TTC549 (cell line): ENCODE results near the gene PPP1R16B.
"Not testable (repeated sequence)": the region's sequence is repeated elsewhere in the genome, so short reads cannot be mapped to it uniquely, and the experiment has no call there.

Experiments
- FAIRE-seq: peaks from 2 replicates; lab custom pipeline; 2012; peaks lifted over from hg19 to GRCh38; lab: Jason Lieb, UNC

The PPP1R16B gene

DNA sequence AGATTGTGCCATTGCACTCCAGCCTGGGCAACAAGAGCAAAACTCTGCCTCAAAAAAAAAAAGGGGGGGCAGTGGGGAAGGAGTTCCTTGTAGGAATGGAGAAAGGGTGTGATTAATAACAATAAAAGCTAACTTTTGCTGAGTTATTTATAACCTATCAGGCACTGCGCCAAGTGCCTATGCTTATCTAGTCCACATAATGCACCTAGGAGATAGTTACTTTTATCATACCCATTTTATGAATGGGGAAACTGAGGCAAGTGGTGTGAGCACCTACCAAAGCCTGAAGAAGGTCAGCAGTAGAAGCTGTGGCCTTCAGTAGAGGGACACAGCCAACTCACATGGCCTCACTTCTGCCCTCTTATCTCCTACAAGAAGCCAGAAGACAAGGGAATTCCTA, 13.6 kb upstream of the PPP1R16B start:
- FAIRE-seq = no peak

DNA sequence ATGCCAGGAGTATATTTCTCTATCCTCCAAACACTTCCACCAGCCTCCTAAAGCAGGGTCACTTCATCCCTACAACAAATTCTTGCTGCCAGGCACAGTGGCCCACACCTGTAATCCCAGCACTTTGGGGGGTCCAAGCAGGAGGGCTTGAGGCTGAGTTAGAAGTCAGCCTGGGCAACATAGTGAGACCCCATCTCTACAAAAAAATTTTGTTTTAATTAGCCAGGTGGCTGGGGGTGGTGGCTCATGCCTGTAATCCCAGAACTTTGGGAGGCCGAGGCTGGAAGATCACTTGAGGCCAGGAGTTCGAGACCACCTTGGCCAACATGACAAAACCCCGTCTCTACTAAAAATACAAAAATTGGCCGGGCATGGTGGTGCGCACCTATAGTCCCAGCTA, 11.4 kb upstream of the PPP1R16B start:
- not testable (repeated sequence) for FAIRE-seq

DNA sequence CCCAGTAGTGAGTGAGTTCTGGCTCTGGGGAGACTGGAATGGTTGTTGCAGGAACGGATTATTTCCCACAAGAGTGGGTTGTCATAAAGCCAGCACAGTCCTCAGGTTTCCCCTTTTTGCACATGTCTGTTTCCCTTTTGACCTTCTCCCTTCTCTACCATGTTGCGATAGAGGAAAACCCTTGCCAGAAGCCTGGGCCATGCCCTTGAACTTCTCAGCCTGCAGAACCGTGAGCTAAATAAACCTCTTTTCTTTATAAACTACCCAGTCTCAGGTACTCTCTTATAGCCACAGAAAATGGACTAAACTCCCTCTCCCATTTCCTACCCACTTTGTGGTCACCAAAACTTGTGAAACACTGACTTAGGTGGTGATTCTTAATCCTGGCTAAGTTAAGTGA, 7.2 kb upstream of the PPP1R16B start:
- no peak for FAIRE-seq

DNA sequence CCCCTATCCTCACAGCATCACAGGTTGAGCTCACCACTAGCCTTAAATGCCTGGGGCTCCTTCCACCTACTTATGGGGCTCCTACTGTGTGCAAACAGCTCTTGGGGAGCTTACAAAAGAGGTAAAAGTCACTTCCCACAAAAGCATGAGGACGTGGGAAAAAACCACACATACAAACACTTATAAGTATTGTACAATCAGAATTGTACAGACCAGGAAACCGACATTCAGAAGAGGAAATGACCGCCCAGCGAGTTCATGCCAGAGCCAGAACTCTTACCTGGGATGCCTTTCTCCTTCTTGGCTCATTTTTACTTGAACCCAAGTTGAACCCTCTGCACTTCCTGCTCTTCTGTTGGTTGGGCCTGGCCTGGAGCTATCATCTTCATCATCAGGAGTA, 6.3 kb upstream of the PPP1R16B start:
- FAIRE-seq = no peak

DNA sequence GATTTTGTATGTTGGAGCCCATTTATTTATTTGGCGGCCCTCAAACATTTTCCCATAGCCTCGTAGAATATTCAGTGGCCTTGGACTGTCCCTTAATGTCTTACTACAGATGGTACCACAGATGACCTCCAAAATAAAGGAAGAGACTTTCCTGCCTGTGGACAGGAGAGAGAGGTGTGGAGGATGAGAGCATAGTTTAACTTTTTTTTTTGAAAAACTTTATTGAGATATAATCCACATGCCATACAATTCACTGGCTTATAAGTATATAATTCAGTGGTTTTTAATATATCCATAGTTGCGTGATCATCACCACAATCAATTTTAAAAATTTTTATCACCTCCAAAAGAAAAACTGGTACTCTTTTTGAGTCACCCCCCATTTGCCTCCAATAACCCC, 4.6 kb upstream of the PPP1R16B start:
- FAIRE-seq = no peak

DNA sequence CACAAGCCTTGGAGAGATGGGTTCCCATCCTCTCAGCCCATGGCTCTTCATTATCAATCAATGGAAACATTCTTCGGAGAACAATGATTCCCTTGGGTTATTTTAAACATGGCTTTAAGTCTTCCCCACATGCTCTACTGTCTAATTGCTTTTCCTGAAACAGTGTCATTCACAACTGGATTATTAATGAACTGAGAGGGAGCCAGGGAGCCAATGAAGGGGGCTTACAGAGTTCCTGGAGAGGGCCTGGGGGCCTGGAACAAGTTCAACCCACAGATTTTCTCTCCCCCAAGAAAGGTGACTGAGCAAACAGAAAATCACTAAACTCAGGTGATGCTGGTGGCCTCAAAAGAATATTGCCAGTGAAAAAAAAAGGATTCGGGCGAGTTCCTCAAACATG, 1.3 kb upstream of the PPP1R16B start:
- FAIRE-seq = no peak

DNA sequence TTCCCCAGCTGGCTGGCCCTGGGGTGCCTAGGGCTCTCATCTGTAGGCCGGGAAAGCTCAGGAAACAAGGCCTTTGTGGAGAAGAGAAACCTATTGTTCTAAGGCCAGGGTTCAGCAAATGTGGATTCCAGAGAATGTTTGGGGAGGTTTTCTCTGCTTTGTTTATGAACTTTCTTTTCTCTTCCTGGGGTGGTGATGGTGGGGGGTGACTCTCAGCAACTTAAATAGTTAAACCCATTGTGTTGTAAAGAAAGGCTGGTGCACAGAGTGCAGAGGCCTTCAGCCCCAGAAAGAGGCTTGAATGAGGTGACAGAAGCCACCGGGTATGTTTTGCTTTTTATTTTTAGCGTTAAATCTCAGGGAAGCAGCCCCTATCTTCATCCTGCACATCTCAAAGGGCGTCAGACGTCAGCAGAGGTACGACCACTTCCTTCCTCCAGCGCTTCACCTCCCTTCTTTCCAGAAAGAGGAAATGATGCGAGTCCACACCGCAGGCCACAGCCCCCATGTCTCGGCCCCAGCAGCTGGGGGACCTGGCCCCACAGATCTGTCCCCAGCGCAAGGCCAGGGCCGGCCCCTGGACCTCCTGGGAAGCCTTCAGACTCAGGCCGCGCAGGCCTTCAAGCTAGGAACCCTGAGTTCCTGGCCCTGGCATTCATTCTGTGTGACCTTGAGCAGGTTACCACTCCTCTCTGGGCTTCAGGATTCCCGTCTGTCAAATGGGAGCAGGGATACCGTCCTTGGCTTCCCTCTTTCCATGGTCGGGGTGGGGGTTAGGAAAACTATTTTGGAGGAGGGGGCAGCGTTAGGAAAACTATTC, 605 bp upstream of the PPP1R16B start:
- FAIRE-seq = no peak

DNA sequence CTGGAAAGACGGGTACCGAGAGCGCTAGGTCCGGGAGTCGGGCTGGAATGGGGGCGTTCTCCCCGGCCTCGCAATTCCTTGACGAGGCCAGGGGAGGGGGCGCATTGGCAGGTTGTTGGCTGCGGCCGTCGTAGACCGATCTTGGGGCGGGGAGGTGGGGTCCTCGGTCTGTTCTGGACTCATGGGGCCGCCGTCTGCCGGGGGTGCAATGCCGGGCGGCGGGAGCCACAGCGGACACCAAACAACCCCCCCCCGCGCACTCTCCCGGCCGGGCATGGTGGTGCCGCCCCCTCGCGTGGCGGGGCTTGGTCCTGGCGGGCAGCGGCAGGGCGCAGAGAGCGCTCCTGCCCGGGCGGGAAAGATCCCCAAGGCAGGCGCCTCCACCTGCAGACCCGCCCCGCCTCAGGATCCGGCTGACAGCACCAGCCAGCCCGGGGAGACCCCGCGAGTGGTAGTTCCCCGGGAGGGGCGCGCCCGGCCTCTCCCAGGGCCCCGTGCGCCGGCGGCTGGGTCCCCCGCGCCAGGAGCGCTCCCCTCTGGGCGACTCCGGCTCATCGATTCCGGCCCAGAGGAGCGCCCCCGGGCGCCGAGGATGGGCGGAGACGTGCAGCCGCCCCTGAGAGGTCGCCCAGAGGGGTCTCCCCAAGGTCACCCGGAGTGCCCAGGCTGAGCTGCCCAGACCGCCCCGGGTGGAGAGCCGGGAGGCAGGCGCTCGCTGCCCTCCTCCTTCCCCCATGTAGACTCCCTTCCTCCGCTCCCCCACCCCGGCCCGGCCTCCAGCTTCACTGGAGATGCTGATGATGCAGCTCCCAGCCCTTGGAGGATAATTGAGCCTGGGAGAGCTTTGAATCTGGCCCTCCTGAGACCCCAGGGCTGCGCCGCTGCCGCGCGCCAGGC, 709 bp downstream of the PPP1R16B start:
- FAIRE-seq = no peak

DNA sequence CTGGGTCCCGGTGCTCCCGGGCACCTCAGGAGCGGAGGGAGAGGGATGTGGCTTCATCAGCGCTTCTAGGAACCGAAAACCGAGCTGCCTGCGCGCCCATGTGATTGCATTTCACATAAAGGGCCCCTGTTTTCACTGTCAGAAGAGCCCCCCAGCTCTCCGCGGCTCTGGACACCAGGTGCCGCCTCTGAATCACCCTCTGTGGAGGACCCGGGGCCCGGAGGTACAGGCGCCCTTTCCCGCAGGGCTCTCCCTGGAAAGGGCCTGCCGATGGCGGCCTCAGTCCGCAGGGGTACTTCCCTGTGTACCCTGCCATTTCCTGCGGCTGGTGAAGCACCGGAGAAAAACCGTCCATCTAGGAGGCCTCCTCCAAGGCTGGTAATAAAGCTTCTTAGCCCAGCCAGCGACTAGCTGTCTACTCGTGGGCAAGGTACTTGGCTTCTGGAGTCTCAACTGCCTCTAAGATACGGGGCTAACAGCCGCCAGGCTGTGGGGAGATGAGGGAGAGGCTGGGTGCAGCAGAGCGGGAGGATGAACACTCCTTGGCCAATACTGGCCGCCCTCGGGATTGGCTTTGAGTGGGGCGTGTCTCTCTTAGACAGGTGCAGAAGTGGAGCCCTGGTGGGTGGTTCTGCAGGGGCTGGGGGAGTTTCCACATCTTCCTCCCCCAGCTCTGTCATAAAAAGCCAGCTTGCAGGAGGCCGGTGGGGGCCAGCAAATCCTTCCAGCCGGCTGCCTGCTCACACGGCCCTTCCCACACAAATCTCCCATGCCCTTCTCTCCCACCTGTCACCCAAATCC, 1.6 kb downstream of the PPP1R16B start:
- FAIRE-seq = no peak

DNA sequence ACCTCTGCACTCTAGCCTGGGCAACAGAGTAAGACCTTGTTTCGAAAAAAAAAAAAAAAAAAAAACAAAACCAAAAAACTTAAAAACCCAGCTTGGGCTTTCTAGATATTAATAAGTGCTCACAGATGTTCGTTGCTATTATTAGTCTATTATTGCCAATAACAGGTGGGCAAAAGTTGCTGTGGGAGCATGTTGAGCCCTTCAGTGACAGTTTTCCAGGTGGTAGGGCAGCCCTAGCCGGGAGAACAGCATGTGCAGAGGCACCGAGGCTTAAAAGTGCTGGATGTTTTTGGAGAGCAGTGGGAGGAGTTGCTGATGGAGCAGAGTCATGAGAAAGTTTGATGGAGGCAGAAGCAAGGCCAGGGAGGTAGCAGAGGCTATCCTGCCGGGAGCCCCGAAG, 4.4 kb downstream of the PPP1R16B start:
- no peak for FAIRE-seq

DNA sequence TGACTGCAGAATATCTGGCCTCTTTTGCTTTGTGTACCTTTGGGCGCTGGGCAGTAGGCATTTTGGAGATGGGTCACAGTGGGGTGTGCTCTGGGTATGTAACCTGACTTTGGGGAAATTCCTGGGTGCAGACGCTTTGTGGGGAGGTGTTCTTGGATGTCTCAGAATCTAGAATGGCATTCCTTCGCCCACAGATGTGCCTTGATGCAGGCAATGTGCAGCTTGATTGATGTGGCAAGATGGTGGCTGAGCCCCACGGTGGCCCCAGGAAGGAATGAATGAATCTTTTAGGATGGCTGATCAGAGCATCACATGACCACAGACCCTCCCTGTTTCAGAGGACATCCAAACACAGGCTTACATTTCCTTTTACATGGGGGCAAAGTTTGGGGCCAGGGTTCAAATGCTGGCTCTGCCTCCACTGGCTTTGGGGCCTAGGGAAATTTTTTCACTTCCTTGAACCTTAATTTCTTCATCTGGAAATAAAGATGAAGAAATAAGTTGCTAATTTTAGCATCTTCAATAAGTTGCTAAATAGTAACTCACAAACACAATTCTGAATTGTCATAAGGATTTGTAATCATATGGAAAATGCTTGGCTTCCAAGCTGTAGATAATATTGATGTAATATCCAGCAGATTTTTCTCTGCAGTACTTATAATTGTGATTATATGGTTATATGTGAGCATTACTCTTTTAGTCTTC, 5.6 kb downstream of the PPP1R16B start:
- FAIRE-seq = no peak

DNA sequence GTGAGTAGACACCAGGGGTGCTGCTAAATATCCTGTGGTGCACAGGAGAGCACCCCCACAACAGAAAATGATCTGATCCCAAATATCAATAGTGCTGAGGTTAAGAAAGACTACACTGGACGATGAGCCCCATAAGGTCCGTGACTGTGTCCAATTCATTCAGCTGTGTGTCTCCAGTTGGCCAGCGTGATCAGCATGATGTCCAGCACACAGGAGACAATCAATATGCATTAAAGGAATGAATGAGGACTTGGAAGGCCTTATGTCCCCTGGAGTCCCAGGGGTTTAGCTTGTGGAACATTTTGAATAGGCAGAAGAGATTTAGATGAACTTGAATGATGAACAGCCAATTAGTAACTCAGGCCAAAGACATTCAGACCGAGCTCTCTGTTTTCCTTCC, 6.3 kb downstream of the PPP1R16B start:
- FAIRE-seq = no peak

DNA sequence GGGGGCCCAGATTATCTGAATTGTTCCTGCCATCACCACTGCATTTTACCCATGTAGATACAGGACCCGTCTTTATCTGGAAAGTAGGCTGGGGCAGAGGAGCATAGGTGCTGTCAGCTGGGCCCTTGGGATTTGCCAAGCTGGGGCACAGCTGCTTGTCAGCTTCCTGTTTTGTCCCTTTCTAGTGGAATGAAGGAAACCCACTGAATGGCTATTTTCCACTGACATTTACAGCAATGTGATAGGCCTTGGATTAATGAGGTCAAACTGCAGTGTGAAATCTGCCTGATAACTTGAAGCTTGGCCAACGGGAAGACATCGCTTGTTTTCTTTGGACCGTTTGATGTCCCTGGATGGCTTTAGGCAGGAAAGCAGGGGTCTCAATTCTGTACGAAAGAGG, 6.7 kb downstream of the PPP1R16B start:
- no peak for FAIRE-seq

DNA sequence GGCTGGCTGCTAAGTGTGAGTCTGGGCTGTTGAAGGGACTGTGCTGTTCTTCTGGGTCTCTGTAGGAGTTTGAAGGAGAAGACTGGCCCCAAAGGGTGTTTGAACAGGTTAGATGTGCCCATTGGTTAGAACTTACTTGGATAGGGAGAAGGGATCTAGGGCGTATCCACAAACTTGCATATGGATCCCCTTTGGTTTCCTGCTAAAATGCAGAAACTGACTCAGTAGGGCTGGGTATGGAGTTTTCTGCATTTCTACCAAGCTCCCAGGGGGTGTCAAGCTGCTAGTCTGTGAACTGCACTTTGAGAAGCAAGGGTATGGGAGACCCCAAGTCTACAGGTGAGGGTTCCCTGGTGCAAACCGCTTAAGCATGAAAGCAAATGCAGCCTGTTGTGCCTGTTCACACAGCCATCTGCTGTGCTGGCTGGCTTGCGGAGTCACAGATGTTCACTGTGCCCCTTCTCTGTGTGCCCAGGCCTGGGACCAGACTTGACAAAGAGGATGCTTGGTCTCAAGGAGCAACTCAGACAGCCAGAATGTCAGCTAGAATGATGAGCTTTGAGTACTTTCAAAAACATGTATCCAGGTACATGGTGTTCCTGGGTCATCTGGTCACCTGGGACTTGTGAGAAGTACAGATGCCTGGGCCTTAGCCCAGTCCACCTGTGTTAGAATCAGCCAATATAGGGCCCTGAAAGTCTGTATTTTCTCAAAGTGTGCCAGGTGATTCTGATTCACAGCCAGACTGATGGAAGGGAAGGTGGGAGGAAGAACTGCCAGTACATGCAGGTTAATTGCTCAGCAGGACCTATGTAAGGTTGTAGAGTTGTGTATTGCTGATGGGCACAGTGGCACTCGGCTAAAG, 7.4 kb downstream of the PPP1R16B start:
- FAIRE-seq = no peak

DNA sequence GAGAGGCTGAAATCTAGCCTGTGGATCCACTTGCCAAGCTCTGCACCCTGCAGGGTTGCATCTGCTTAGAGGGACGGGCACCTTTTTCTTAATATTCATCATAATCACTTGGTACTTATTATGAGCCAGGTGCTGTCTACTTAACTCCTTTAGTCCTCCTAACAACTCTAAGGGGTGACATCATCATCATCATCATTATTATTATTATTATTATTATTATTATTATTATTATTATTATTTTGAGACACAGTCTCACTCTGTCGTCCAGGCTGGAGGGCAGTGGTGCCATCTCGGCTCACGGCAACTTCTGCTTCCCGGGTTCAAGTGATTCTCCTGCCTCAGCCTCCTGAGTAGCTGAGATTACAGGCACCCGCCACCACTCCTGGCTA, 8.1 kb downstream of the PPP1R16B start:
- FAIRE-seq = not testable (repeated sequence)

DNA sequence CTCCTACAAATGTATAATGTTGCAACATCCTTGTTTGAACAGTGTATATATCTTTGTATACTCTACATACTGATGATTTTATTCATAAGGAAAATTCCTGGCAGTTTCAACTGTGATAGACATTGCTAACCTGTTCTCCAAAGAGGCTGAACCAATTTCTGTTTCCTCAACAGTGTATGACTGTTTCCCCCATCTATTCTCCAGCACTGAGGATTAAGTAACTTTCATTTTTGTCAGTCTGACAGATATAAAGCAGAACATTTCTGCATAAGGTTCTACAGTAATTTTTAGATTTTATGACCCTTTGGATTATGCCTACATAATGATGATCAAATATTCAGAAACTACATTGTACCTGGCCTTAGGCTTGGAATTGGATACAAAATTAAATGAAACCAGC, 9.9 kb downstream of the PPP1R16B start:
- FAIRE-seq = no peak

DNA sequence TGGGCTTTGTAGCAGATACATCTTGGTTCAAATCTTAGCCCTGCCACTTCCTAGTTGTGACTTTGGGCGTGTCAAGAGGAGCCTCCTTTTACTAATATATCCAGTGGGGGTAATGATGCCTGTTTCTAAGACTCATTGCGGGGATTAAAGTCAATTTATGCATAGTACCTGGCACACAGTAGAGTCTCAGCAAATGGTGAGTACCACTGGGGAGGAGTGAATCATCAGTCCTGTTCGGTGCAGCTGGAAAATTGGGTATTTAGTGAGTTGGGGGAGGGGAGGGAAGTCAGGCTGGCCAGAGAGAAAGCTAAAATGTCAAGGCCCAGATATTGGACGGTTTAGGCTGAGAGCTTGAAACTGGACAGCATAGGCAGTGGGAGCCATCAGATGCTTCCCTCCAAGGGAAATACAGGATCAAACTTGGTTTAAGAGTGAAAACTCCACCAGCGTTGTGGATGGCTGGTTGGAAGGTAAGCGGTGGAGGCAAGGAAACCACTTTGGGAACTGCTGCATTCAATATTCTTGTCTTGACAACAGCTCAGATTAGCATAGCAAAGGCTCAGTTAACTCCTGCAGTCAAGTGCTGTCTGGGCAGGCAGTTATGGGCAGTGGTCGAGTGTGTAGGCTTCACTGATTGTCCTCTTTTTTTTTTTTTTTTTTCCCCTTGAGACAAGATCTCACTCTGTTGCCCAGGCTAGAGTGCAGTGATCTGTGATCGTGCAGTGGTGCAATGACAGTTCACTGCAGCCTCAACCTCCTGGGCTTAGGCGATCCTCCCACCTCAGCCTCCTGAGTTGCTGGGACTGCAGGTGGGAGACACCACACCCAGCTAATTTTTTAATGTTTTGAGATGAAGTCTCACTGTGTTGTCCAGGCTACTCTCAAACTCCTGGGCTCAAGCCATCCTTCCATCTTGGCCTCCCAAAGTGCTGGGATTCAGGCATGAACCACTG, 12.9 kb downstream of the PPP1R16B start:
- FAIRE-seq = no peak

DNA sequence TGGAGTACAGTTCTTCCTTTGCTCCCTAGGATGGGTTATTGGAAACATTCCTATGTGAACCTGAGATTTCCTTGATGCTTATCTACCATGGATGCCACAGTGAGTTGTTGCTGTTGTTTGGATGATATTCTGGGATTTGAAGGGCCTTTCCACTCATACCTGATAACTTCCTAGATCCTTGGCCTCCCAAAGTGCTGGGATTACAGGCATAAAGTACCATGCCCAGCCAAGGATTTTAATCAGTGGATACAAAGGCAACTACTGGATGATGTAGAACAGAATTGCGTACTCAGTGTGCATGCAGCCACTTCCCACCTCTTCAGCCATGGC, 20.0 kb downstream of the PPP1R16B start:
- FAIRE-seq = no peak

DNA sequence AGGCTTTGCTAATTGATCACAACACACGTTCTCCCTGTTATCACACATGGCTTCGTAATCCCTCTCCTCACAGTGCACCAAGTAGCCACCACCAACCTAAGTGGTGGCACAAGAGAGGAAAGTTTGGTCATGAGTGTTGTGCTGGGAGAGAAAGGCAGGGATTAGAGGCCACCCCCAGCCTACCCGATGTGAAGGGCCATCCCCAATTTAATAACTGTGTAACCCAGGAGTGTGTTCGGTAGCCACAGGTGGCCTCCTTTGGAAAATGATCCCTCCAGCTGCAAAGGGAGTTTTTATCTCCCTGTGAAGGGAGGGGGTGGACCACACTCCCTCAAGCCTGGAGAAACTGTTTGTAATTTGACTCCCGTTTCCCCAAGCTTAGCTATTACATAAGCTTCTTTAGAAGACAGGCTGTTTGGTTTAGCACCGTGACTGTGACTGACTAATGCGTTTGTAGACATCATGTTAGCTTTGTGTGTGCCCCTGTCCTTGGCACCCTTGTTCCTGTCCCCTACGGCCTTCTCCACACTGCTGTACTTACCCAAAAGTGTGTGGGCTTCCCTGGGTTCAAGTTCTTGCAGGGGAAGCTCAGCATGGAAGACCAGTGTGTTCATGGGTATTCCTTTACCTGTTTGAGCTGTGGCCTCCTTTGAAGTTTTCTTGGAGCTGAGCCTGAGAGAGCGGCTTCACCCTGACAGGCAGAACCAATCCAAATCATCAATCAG, 20.6 kb downstream of the PPP1R16B start:
- no peak for FAIRE-seq
